Stimulated activated CD4-positive, alpha-beta T cell treated with anti-CD3 and anti-CD28 coated beads, Interleukin-1b, Interleukin-23, amount 100 ng/mL, for 1 hour (primary cell): ENCODE measurements around the gene ABHD17A.

Experiments
- DNase-seq, 2 donors: peaks; one replicate each; pipeline ENCODE4 v3.0.0-alpha.2; 2020; ENCODE audit warnings: low read depth in 2 of 2

ABHD17A gene

GRCh38 chr19:1864480-1865171, 20.7 kb downstream of the ABHD17A start:
- DNase-seq: no peak

- DNase-seq: peak; percentile 87 to 89
Observed at GRCh38 chr19:1863638-1864479, 21.4 kb downstream of the ABHD17A start.

GRCh38 chr19:1863328-1863637, 22.0 kb downstream of the ABHD17A start, which contains the start of gene KLF16:
TSS of gene KLF16 (minus strand) at chr19:1863579. CDS start at chr19:1863497, 82 bp downstream.
- DNase-seq: no peak

- peak in 1 of 2 donors; percentile 39 for DNase-seq
Observed at GRCh38 chr19:1862424-1863327, 22.6 kb downstream of the ABHD17A start.

- DNase-seq: no peak
Observed at GRCh38 chr19:1862068-1862423, 23.2 kb downstream of the ABHD17A start.

- no peak for DNase-seq
Observed at GRCh38 chr19:1861599-1862031, 23.7 kb downstream of the ABHD17A start.

GRCh38 chr19:1860821-1861598, 24.3 kb downstream of the ABHD17A start:
- DNase-seq: no peak

- no peak for DNase-seq
Observed at GRCh38 chr19:1860042-1860775, 25.1 kb downstream of the ABHD17A start.

- DNase-seq: no peak
Observed at GRCh38 chr19:1859331-1859781, 25.9 kb downstream of the ABHD17A start.

GRCh38 chr19:1858412-1859081, 26.7 kb downstream of the ABHD17A start:
- no peak for DNase-seq

GRCh38 chr19:1857648-1858326, 27.5 kb downstream of the ABHD17A start:
- no peak for DNase-seq

GRCh38 chr19:1856698-1857603, 28.3 kb downstream of the ABHD17A start:
- no peak for DNase-seq

GRCh38 chr19:1856345-1856697, 29.0 kb downstream of the ABHD17A start:
- no peak for DNase-seq

- no peak for DNase-seq
Observed at GRCh38 chr19:1855828-1856255, 29.5 kb downstream of the ABHD17A start.

- peak; percentile 41 to 66 for DNase-seq
Observed at GRCh38 chr19:1855040-1855827, 30.1 kb downstream of the ABHD17A start.

GRCh38 chr19:1854542-1855039, 30.7 kb downstream of the ABHD17A start:
- DNase-seq: no peak

- no peak for DNase-seq
Observed at GRCh38 chr19:1854039-1854541, 31.2 kb downstream of the ABHD17A start.
